ENCODE results near the gene USP21. TPM values are rescaled to one million over a fixed set of nuclear protein-coding genes. Genes with fewer than 3 reads are reported as not detected.

The USP21 gene
- total RNA-seq, 1 experiment from 2014 or later, result 41.9 TPM

- Histone ChIP-seq H3K36me3 (ENCODE audit: control insufficient read depth, insufficient read depth, low read length) (peaks cover 21% of the 10 kb centered on the region), H3K27me3 (ENCODE audit: control insufficient read depth, insufficient read depth, low read length) (no peaks in the 10 kb centered on the region), H3K9me3 (ENCODE audit: control insufficient read depth, insufficient read depth, low read depth, low read length) (no peaks in the 10 kb centered on the region), H3K4me1 (ENCODE audit: control insufficient read depth, insufficient read depth, low read length) (peaks cover 18% of the 10 kb centered on the region), H3K27ac (ENCODE audit: low read length) (no peak overlapping the region), H3K4me3 (ENCODE audit: low read depth in 2 of 2, low read length in 2 of 2) (no peak overlapping the region)
- intact Hi-C loops (cut with micrococcal nuclease; ENCODE audit: unreplicated experiment), result no loop called here
- ChIA-PET CTCF (no interaction called here), POLR2A (no interaction called here)
- in situ Hi-C loops (cut with HindIII; ENCODE audit: low pct_unique_long_range_greater_than_20kb, low sequenced_read_pairs), result no loop called here
- ATAC-seq (no peak), DNase-seq (ENCODE audit: low read depth, low spot score) (no peak)
- TF ChIP-seq POLR2AphosphoS5 (IDR thresholded peaks at IDR 0.05; ENCODE audit: low read depth, low read length), result no peak
- no peak for TF ChIP-seq TCF7L2 (IDR thresholded peaks at IDR 0.05; ENCODE audit: low read depth, low read length)
- TF ChIP-seq CTCF (IDR thresholded peaks at IDR 0.05), result no peak
- TF ChIP-seq SIN3A (IDR thresholded peaks at IDR 0.05; ENCODE audit: borderline replicate concordance, insufficient read depth, low read depth, low read length), result no peak
- TF ChIP-seq, protein P1, sequence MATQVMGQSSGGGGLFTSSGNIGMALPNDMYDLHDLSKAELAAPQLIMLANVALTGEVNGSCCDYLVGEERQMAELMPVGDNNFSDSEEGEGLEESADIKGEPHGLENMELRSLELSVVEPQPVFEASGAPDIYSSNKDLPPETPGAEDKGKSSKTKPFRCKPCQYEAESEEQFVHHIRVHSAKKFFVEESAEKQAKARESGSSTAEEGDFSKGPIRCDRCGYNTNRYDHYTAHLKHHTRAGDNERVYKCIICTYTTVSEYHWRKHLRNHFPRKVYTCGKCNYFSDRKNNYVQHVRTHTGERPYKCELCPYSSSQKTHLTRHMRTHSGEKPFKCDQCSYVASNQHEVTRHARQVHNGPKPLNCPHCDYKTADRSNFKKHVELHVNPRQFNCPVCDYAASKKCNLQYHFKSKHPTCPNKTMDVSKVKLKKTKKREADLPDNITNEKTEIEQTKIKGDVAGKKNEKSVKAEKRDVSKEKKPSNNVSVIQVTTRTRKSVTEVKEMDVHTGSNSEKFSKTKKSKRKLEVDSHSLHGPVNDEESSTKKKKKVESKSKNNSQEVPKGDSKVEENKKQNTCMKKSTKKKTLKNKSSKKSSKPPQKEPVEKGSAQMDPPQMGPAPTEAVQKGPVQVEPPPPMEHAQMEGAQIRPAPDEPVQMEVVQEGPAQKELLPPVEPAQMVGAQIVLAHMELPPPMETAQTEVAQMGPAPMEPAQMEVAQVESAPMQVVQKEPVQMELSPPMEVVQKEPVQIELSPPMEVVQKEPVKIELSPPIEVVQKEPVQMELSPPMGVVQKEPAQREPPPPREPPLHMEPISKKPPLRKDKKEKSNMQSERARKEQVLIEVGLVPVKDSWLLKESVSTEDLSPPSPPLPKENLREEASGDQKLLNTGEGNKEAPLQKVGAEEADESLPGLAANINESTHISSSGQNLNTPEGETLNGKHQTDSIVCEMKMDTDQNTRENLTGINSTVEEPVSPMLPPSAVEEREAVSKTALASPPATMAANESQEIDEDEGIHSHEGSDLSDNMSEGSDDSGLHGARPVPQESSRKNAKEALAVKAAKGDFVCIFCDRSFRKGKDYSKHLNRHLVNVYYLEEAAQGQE (IDR thresholded peaks at IDR 0.05; ENCODE audit: insufficient read depth in 1 of 2, low read depth in 2 of 2, low read length in 1 of 2), result no peak
- BruUV-seq (replicated peaks), result no TSS peak
Measured at GRCh38 chr1:161122967-161123366, 36.3 kb upstream of the USP21 start.

DNA sequence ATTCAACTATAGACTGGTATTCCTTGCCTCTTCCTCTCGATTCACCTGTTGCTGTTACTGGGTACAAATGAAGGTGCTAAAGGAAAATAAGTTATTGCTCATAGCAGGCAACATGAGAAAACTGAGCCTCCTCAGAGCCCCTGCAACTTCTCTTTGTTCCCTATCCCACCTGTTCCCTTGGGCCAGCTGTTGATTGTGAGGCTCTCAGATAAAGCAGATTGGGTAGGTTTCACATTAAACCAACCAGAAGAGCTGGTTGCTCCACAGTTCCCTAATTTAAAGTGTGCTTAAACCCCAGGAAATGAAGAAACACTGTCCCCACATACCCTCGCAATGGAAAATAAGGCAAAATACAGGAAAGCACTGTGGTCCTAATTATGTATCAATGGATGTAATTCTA lies 31.7 kb upstream of the USP21 start:
- DNase-seq (ENCODE audit: low read depth, low spot score), result no peak
- Histone ChIP-seq H3K4me3 (ENCODE audit: low read depth in 2 of 2, low read length in 2 of 2) (no peak overlapping the region), H3K27me3 (ENCODE audit: control insufficient read depth, insufficient read depth, low read length) (no peaks in the 10 kb centered on the region), H3K9me3 (ENCODE audit: control insufficient read depth, insufficient read depth, low read depth, low read length) (no peaks in the 10 kb centered on the region), H3K27ac (ENCODE audit: low read length) (no peak overlapping the region), H3K36me3 (ENCODE audit: control insufficient read depth, insufficient read depth, low read length) (peaks cover 19% of the 10 kb centered on the region), H3K4me1 (ENCODE audit: control insufficient read depth, insufficient read depth, low read length) (peaks cover 14% of the 10 kb centered on the region)
- ATAC-seq, result no peak
- intact Hi-C loops (cut with micrococcal nuclease; ENCODE audit: unreplicated experiment) (no loop called here), in situ Hi-C loops (cut with HindIII; ENCODE audit: low pct_unique_long_range_greater_than_20kb, low sequenced_read_pairs) (no loop called here)
- no peak for TF ChIP-seq SIN3A (IDR thresholded peaks at IDR 0.05; ENCODE audit: borderline replicate concordance, insufficient read depth, low read depth, low read length)
- TF ChIP-seq, protein P1 (IDR thresholded peaks at IDR 0.05; ENCODE audit: insufficient read depth in 1 of 2, low read depth in 2 of 2, low read length in 1 of 2), result no peak
- no peak for TF ChIP-seq CTCF (IDR thresholded peaks at IDR 0.05)
- no peak for TF ChIP-seq POLR2AphosphoS5 (IDR thresholded peaks at IDR 0.05; ENCODE audit: low read depth, low read length)
- TF ChIP-seq TCF7L2 (IDR thresholded peaks at IDR 0.05; ENCODE audit: low read depth, low read length), result no peak
- ChIA-PET CTCF (interaction anchor here (0.6 kb wide), 1 partner anchor 38 kb away, joined by 3 read pairs; the partner anchor contains the start of gene NECTIN4), POLR2A (no interaction called here)
- BruUV-seq (replicated peaks), result no TSS peak

All from Panc1 (cell line).